ENCODE measurements around the gene PBX3. TPM values are rescaled to one million over a fixed set of nuclear protein-coding genes. Genes with fewer than 3 reads are reported as not detected.

The PBX3 gene
- total RNA-seq, 4 donors from 2014 or later, result 18.0 to 33.5 (median 24.2) TPM

DNA sequence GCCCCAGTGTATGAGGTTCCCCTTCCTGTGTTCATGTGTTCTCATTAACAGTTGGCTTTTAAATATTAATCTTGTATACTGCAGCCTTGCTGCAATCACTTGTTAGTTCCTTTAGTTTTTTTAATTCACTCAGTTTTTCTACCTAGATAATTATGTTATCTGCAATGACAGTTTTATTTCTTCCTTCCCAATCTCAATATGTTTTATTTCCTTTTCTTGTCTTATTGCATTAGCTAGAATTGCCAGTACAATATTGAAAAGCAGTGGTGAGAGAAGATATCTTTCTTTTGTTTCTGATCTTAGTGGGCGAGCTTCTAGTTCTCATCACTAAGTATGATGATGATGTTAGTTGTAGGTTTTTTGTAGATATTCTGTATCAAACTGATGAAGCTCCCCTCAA, 232.2 kb downstream of the PBX3 start:
- Histone ChIP-seq H3K4me3 (no peak overlapping the region), H3K9me3 (peaks cover 0 to 52% (median 0%) of the 10 kb centered on the region in 4 donors), H3K36me3 (no peaks in the 10 kb centered on the region), H3K4me1 (no peaks in the 10 kb centered on the region), H3K27ac (no peak overlapping the region), H3K27me3 (no peaks in the 10 kb centered on the region)
- no peak for TF ChIP-seq CTCF (IDR thresholded peaks at IDR 0.05)
- TF ChIP-seq POLR2A (IDR thresholded peaks at IDR 0.05), result no peak
- no peak for TF ChIP-seq EP300 (IDR thresholded peaks at IDR 0.05)
- DNase-seq (ENCODE audit: low spot score in 2 of 2), result no peak
- 87 to 97% methylated on average over 1 of the region's 1 CpG for WGBS, 2 donors

GRCh38 chr9:125982798-125983406, 235.7 kb downstream of the PBX3 start:
- Histone ChIP-seq H3K9me3 (peaks cover 0 to 26% (median 0%) of the 10 kb centered on the region in 4 donors), H3K36me3 (no peaks in the 10 kb centered on the region), H3K27ac (no peak overlapping the region), H3K27me3 (no peaks in the 10 kb centered on the region), H3K4me1 (no peaks in the 10 kb centered on the region), H3K4me3 (no peak overlapping the region)
- TF ChIP-seq EP300 (IDR thresholded peaks at IDR 0.05), result no peak
- no peak for TF ChIP-seq CTCF (IDR thresholded peaks at IDR 0.05)
- no peak for TF ChIP-seq POLR2A (IDR thresholded peaks at IDR 0.05)
- no peak for DNase-seq (ENCODE audit: low spot score in 2 of 2)
- 63% methylated on average over 7 to 8 of the region's 8 CpGs for WGBS, 2 donors

DNA sequence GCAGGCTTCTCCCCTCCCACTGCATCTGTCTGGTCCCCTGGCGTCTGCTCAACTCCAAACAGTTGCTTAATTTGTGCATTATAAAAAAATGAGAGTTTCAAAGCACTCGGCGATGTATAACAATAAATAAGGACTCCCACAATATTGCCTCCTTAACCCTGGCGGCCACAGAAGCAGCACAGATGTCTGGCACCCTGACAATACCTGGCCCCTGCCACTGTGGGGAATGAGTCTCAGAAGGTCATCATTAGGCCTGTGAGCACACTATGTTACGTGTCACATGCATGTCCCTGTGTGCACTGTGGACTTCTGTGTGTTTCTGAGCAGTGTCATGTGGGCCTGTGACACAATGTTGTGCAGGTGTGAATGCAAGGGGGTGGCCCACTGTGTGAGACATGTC, 236.5 kb downstream of the PBX3 start:
- H3K9me3 ChIP-seq, result peaks cover 0 to 18% (median 0%) of the 10 kb centered on the region in 4 donors
- H3K36me3 ChIP-seq, result no peaks in the 10 kb centered on the region
- H3K27ac ChIP-seq, result no peak overlapping the region
- no peak for TF ChIP-seq EP300 (IDR thresholded peaks at IDR 0.05)
- TF ChIP-seq POLR2A (IDR thresholded peaks at IDR 0.05), result no peak
- TF ChIP-seq CTCF (IDR thresholded peaks at IDR 0.05), result no peak
- H3K27me3 ChIP-seq, result no peaks in the 10 kb centered on the region
- H3K4me3 ChIP-seq, result no peak overlapping the region
- no peaks in the 10 kb centered on the region for H3K4me1 ChIP-seq
- WGBS, 2 donors, result 61 to 68% methylated on average over 3 to 5 of the region's 5 CpGs
- no peak for DNase-seq (ENCODE audit: low spot score in 2 of 2)

DNA sequence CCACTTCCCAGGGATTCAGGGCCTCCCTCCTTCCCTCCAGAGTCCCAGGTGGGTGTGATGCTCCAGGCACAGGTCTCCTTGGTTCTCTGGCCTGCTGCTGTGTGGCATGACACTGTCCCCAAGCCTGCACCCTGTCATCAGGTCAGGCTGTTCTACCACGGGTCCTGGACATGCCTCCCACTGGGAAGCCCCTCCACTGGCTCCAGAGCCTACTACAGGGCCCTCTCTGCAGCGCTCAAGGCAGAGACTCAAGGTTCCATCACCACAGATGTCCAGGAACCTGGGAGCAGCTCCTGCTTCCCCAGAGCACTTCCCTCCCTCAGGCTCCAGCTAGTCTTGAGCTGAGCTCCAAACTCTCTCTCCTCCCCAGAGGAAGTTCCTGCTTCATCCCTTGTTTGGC, 237.3 kb downstream of the PBX3 start:
- 70 to 79% methylated on average over 2 of the region's 2 CpGs for WGBS, 2 donors
- H3K4me1 ChIP-seq, result no peaks in the 10 kb centered on the region
- TF ChIP-seq EP300 (IDR thresholded peaks at IDR 0.05), result no peak
- TF ChIP-seq POLR2A (IDR thresholded peaks at IDR 0.05), result no peak
- TF ChIP-seq CTCF (IDR thresholded peaks at IDR 0.05), result no peak
- H3K27me3 ChIP-seq, result no peaks in the 10 kb centered on the region
- H3K4me3 ChIP-seq, result no peak overlapping the region
- H3K9me3 ChIP-seq, result peaks cover 0 to 13% (median 0%) of the 10 kb centered on the region in 4 donors
- no peaks in the 10 kb centered on the region for H3K36me3 ChIP-seq
- no peak for DNase-seq (ENCODE audit: low spot score in 2 of 2)
- H3K27ac ChIP-seq, result no peak overlapping the region

GRCh38 chr9:125985142-125985997, 238.2 kb downstream of the PBX3 start:
- no peaks in the 10 kb centered on the region for H3K27me3 ChIP-seq
- H3K4me1 ChIP-seq, result no peaks in the 10 kb centered on the region
- TF ChIP-seq EP300 (IDR thresholded peaks at IDR 0.05) (no peak), CTCF (IDR thresholded peaks at IDR 0.05) (no peak), POLR2A (IDR thresholded peaks at IDR 0.05) (no peak)
- no peaks in the 10 kb centered on the region for H3K36me3 ChIP-seq
- 90 to 92% methylated on average over 14 of the region's 14 CpGs for WGBS, 2 donors
- DNase-seq (ENCODE audit: low spot score in 2 of 2), result no peak
- no peak overlapping the region for H3K27ac ChIP-seq
- H3K4me3 ChIP-seq, result no peak overlapping the region
- peaks cover 0 to 4% (median 0%) of the 10 kb centered on the region in 4 donors for H3K9me3 ChIP-seq
